Loucy (cell line): ENCODE measurements around the gene NHSL1.
A peak's percentile ranks its signal among the peaks of the same experiment; 100 is the strongest.

Experiments
- H2AFZ ChIP-seq: fragments of 200-600 bp; sonication (generic); 2 replicates; pipeline ENCODE4 v1.6.0; 2016; ENCODE audit warnings: antibody characterized with exemption, mild to moderate bottlenecking, low read length, moderate library complexity
- H3F3A ChIP-seq: fragments of 200-600 bp; 2 replicates; pipeline ENCODE4 v1.6.0; 2016; ENCODE audit warnings: antibody characterized with exemption, low read depth, mild to moderate bottlenecking
- H3K27me3 ChIP-seq: fragments of 200-600 bp; sonication (generic); 2 replicates; pipeline ENCODE4 v1.6.1; 2014; ENCODE audit warnings: low read length, mild to moderate bottlenecking; ENCODE audit not compliant: insufficient read depth, poor library complexity, severe bottlenecking
- H3K36me3 ChIP-seq: fragments of 200-600 bp; sonication (generic); 2 replicates; pipeline ENCODE4 v1.6.1; 2016; ENCODE audit warnings: low read length; ENCODE audit not compliant: insufficient read depth
- H3K4me1 ChIP-seq: fragments of 200-600 bp; sonication (generic); 2 replicates; pipeline ENCODE4 v1.5.1; 2014; ENCODE audit warnings: low read length, mild to moderate bottlenecking; ENCODE audit not compliant: insufficient read depth, poor library complexity, severe bottlenecking
- H3K4me2 ChIP-seq: fragments of 200-600 bp; sonication (generic); 2 replicates; pipeline ENCODE4 v1.6.0; 2014; ENCODE audit warnings: antibody characterized with exemption, low read length, low read depth, mild to moderate bottlenecking; ENCODE audit not compliant: poor library complexity, severe bottlenecking
- H3K4me3 ChIP-seq: fragments of 200-600 bp; sonication (generic); 2 replicates; pipeline ENCODE4 v1.5.1; 2014; ENCODE audit warnings: low read length, mild to moderate bottlenecking, mixed read lengths; ENCODE audit not compliant: poor library complexity, severe bottlenecking
- H3K79me2 ChIP-seq: fragments of 200-600 bp; sonication (generic); 2 replicates; pipeline ENCODE4 v1.6.1; 2014; ENCODE audit warnings: low read length; ENCODE audit not compliant: insufficient read depth
- H3K9ac ChIP-seq: fragments of 200-600 bp; sonication (generic); 2 replicates; pipeline ENCODE4 v1.6.0; 2014; ENCODE audit warnings: mild to moderate bottlenecking, low read depth, low read length, moderate library complexity; ENCODE audit not compliant: poor library complexity, severe bottlenecking
- H3K9me2 ChIP-seq: fragments of 200-600 bp; sonication (generic); replicated peaks from 2 replicates; pipeline ENCODE4 v1.6.1; 2016; ENCODE audit warnings: low read depth, low read length, mixed read lengths
- H3K9me3 ChIP-seq: fragments of 200-600 bp; sonication (generic); 2 replicates; pipeline ENCODE4 v1.6.1; 2014; ENCODE audit warnings: mild to moderate bottlenecking, antibody characterized with exemption, low read length, low read depth; ENCODE audit not compliant: insufficient read depth
- H4K20me1 ChIP-seq: fragments of 200-600 bp; sonication (generic); 2 replicates; pipeline ENCODE4 v1.6.0; 2014; ENCODE audit warnings: antibody characterized with exemption, low read length, mild to moderate bottlenecking; ENCODE audit not compliant: insufficient read depth, poor library complexity, severe bottlenecking
- CTCF ChIP-seq: fragments of 200-600 bp; sonication (generic); conservative IDR thresholded peaks from 2 replicates; pipeline ENCODE4 v1.5.1; 2014; ENCODE audit warnings: mild to moderate bottlenecking, antibody characterized with exemption, low read length
- EZH2phosphoT487 ChIP-seq: fragments of 200-600 bp; IDR thresholded peaks from 2 replicates; pipeline ENCODE4 v1.6.1; 2018; ENCODE audit warnings: antibody characterized with exemption, mild to moderate bottlenecking, moderate library complexity, borderline replicate concordance

The NHSL1 gene

GRCh38 chr6:138415125-138415524 lies 84.2 kb downstream of the NHSL1 start:
- no peaks in the 10 kb centered on the region for H4K20me1 ChIP-seq
- H3K4me3 ChIP-seq: no peak overlapping the region
- H3F3A ChIP-seq: no peaks in the 10 kb centered on the region
- no peaks in the 10 kb centered on the region for H3K27me3 ChIP-seq
- H3K9ac ChIP-seq: no peak overlapping the region
- H3K4me2 ChIP-seq: no peak overlapping the region
- H3K9me3 ChIP-seq: no peaks in the 10 kb centered on the region
- H2AFZ ChIP-seq: no peak overlapping the region
- TF ChIP-seq EZH2phosphoT487 (no peak), CTCF (no peak)
- H3K36me3 ChIP-seq: peaks cover 8% of the 10 kb centered on the region; the same call in 1 of the 2 replicates
- H3K9me2 ChIP-seq: no peaks in the 10 kb centered on the region
- no peaks in the 10 kb centered on the region for H3K79me2 ChIP-seq
- peaks cover 10% of the 10 kb centered on the region for H3K4me1 ChIP-seq

GRCh38 chr6:138410972-138411880 lies 88.1 kb downstream of the NHSL1 start:
- H3K9me3 ChIP-seq: no peaks in the 10 kb centered on the region
- H3K9ac ChIP-seq: peak overlapping the region; percentile 26
- no peaks in the 10 kb centered on the region for H3K9me2 ChIP-seq
- TF ChIP-seq CTCF: no peak
- no peak for TF ChIP-seq EZH2phosphoT487
- H3K27me3 ChIP-seq: no peaks in the 10 kb centered on the region
- H3F3A ChIP-seq: no peaks in the 10 kb centered on the region
- no peak overlapping the region for H2AFZ ChIP-seq
- no peaks in the 10 kb centered on the region for H4K20me1 ChIP-seq
- peaks cover 12% of the 10 kb centered on the region for H3K4me1 ChIP-seq
- H3K79me2 ChIP-seq: no peaks in the 10 kb centered on the region
- H3K4me2 ChIP-seq: peak overlapping the region; percentile 10
- H3K4me3 ChIP-seq: no peak overlapping the region
- H3K36me3 ChIP-seq: peaks cover 8% of the 10 kb centered on the region; the same call in 1 of the 2 replicates

GRCh38 chr6:138410048-138410735 lies 89.1 kb downstream of the NHSL1 start:
- H3K4me3 ChIP-seq: no peak overlapping the region
- H2AFZ ChIP-seq: no peak overlapping the region
- no peak for TF ChIP-seq CTCF
- no peak for TF ChIP-seq EZH2phosphoT487
- H3K9ac ChIP-seq: no peak overlapping the region
- peaks cover 2% of the 10 kb centered on the region; the same call in 1 of the 2 replicates for H3K79me2 ChIP-seq
- peaks cover 22% of the 10 kb centered on the region for H3K4me1 ChIP-seq
- no peaks in the 10 kb centered on the region; the same call in 1 of the 2 replicates for H3F3A ChIP-seq
- no peaks in the 10 kb centered on the region for H4K20me1 ChIP-seq
- no peaks in the 10 kb centered on the region for H3K9me3 ChIP-seq
- peaks cover 8% of the 10 kb centered on the region; the same call in 1 of the 2 replicates for H3K36me3 ChIP-seq
- no peaks in the 10 kb centered on the region for H3K27me3 ChIP-seq
- H3K4me2 ChIP-seq: no peak overlapping the region
- no peaks in the 10 kb centered on the region for H3K9me2 ChIP-seq
